Body of pancreas (tissue), 4 donors: Measurements from ENCODE around the gene TNFRSF1A.

Experiments
- POLR2A ChIP-seq, 3 donors: fragments of 450-650 bp; IDR thresholded peaks; one replicate each; pipeline ENCODE4 v1.6.1; 2016; ENCODE audit warnings: antibody characterized with exemption in 3 of 3, mild to moderate bottlenecking in 2 of 3
- TF ChIP-seq, protein P1 (sequence below), 7 experiments: fragments of 450-650 bp in 4 of 7; fragments of 200-600 bp in 3 of 7; sonication (generic) in 3 of 7; IDR thresholded peaks; one replicate each; pipeline ENCODE4 v1.5.1; 2016 to 2019; ENCODE audit warnings: antibody characterized with exemption in 7 of 7

- no peak for TF ChIP-seq POLR2A (IDR thresholded peaks at IDR 0.05)
- TF ChIP-seq, protein P1, sequence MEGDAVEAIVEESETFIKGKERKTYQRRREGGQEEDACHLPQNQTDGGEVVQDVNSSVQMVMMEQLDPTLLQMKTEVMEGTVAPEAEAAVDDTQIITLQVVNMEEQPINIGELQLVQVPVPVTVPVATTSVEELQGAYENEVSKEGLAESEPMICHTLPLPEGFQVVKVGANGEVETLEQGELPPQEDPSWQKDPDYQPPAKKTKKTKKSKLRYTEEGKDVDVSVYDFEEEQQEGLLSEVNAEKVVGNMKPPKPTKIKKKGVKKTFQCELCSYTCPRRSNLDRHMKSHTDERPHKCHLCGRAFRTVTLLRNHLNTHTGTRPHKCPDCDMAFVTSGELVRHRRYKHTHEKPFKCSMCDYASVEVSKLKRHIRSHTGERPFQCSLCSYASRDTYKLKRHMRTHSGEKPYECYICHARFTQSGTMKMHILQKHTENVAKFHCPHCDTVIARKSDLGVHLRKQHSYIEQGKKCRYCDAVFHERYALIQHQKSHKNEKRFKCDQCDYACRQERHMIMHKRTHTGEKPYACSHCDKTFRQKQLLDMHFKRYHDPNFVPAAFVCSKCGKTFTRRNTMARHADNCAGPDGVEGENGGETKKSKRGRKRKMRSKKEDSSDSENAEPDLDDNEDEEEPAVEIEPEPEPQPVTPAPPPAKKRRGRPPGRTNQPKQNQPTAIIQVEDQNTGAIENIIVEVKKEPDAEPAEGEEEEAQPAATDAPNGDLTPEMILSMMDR (IDR thresholded peaks at IDR 0.05): no peak
These were observed 48.4 kb upstream of the TNFRSF1A start for GRCh38 chr12:6390084-6390799.
